Muscle of leg (tissue), 11 donors: ENCODE results near the gene RASGRF1. TPM values are rescaled to one million over a fixed set of nuclear protein-coding genes. Genes with fewer than 3 reads are reported as not detected.
"Not testable (repeated sequence)": the region's sequence is repeated elsewhere in the genome, so short reads cannot be mapped to it uniquely, and the experiment has no call there.

Experiments used
- DNase-seq: peaks from one replicate; pipeline ENCODE4 v3.0.0; 2013
- H3K27ac ChIP-seq: one replicate; pipeline ENCODE4 v1.5.1; 2013; ENCODE audit warnings: mild to moderate bottlenecking, low read length, control low read depth
- H3K27me3 ChIP-seq: one replicate; pipeline ENCODE4 v1.6.1; 2013; ENCODE audit warnings: low read length; ENCODE audit not compliant: control insufficient read depth, insufficient read depth
- H3K36me3 ChIP-seq: one replicate; pipeline ENCODE4 v1.6.1; 2013; ENCODE audit warnings: low read length; ENCODE audit not compliant: control insufficient read depth, insufficient read depth
- H3K4me1 ChIP-seq: one replicate; pipeline ENCODE4 v1.6.1; 2013; ENCODE audit warnings: low read length; ENCODE audit not compliant: control insufficient read depth, insufficient read depth
- H3K4me3 ChIP-seq: one replicate; pipeline ENCODE4 v1.5.1; 2013; ENCODE audit warnings: low read length, control low read depth
- H3K9me3 ChIP-seq: replicated peaks from 2 replicates; pipeline ENCODE4 v1.6.1; 2013; ENCODE audit warnings: low read depth, low read length; ENCODE audit not compliant: control insufficient read depth
- WGBS: methylation state at CpG from one replicate; pipeline ENCODE4 v1.1.5; 2013; ENCODE audit warnings: missing lambda C conversion rate; ENCODE audit not compliant: insufficient coverage; 5-methylcytosine and 5-hydroxymethylcytosine counted together
- polyA plus RNA-seq, 8 donors: library from polyadenylated mRNA; unstranded; fragments of 120-200 nt; gene quantifications; one replicate each; pipeline versions ENCODE4 v1.2.1 to v1.2.3, GENCODE V29; 2013; ENCODE audit warnings: inconsistent platforms in 1 of 8, low replicate concordance in 1 of 8; ENCODE audit not compliant: insufficient read length in 8 of 8, insufficient read depth in 1 of 8
- total RNA-seq: library from RNA; stranded (reverse); fragments of 120-200 nt; gene quantifications from one replicate; pipeline ENCODE4 v1.2.4, GENCODE V29; 2013

The RASGRF1 gene
- total and polyA plus RNA-seq, 9 donors: 0.08 to 0.93 (median 0.16) TPM

DNA sequence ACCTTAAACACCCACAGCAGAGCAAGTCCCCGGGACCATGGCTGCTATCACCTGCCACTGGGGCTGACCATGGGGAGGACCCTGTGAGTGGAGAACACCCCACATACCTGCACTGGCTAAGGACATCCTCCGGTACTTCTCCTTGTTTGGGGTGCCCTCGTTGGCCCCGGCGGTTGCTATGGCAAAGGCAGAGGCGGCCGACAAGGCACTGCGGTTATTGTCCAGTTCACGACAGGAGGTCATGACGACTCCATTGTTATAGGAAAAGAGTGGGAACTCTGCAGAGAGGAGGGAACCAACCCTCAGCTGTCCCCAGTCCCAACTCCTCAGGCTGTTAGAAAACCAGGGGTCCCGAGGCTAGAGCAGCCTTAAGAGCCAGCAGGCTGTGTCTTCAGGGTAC lies 90.9 kb downstream of the RASGRF1 start:
- H3K27ac ChIP-seq: no peak overlapping the region
- H3K4me3 ChIP-seq: no peak overlapping the region
- no peaks in the 10 kb centered on the region for H3K27me3 ChIP-seq
- no CpG with 5 or more reads among the region's 11 CpGs for WGBS
- no peak for DNase-seq
- H3K36me3 ChIP-seq: no peaks in the 10 kb centered on the region
- H3K4me1 ChIP-seq: peaks cover 9% of the 10 kb centered on the region
- H3K9me3 ChIP-seq: no peaks in the 10 kb centered on the region

DNA sequence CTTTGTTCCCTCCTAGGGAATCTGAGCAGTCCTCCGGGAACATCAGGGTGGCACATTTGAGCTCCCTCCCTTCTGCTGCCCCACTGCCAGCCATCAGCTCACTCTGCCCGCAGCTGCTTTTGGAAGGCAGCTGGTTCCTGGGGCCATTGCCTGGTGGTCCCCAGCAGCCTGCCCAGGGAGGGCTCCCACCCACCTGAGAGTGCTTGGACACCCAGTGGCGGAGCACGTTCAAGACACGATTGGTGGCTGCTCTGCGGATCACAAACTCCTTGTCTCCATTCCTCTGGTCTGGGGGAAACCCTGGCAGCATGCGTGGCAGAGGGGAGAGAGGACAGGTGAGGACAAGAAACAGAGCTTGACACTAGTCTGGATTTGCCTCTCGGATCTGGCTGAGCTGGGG lies 92.1 kb downstream of the RASGRF1 start:
- no peaks in the 10 kb centered on the region for H3K9me3 ChIP-seq
- no peak for DNase-seq
- 95% methylated on average over 2 of the region's 8 CpGs for WGBS
- no peaks in the 10 kb centered on the region for H3K27me3 ChIP-seq
- no peaks in the 10 kb centered on the region for H3K36me3 ChIP-seq
- no peak overlapping the region for H3K27ac ChIP-seq
- H3K4me3 ChIP-seq: no peak overlapping the region
- H3K4me1 ChIP-seq: no peaks in the 10 kb centered on the region

DNA sequence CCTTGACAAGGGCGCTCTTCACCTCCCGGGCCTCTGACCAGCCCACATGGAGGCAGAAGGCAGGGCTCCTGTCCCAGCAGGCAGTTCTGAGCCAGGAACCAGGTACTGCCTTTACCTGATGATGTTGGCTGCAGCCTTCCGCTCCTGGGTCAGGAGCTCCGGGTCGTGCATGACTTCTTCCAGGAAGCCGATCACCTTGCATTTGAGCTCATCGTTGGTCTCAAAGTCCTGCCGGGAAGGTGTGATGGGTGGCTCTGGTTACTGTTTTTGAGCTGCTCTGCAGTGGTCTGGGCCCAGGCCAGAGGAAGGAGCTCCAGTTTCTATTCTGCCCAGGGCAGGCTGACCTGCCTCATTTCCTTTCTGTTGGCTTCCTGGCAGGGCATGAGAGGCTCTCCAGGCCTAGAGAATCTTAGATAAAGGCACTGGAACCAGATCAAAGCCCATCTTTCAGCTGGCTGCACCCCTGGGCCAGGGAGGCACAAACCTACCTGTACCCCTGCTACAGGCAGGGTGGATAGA lies 92.5 kb downstream of the RASGRF1 start:
- no peaks in the 10 kb centered on the region for H3K9me3 ChIP-seq
- DNase-seq: no peak
- peaks cover 4% of the 10 kb centered on the region for H3K4me1 ChIP-seq
- H3K36me3 ChIP-seq: no peaks in the 10 kb centered on the region
- WGBS: 87% methylated on average over 8 of the region's 8 CpGs
- no peaks in the 10 kb centered on the region for H3K27me3 ChIP-seq
- H3K4me3 ChIP-seq: no peak overlapping the region
- no peak overlapping the region for H3K27ac ChIP-seq

- WGBS: 84% methylated on average over 4 of the region's 6 CpGs
- Histone ChIP-seq H3K27ac (no peak overlapping the region), H3K4me3 (no peak overlapping the region), H3K4me1 (peaks cover 9% of the 10 kb centered on the region), H3K9me3 (no peaks in the 10 kb centered on the region), H3K27me3 (no peaks in the 10 kb centered on the region), H3K36me3 (no peaks in the 10 kb centered on the region)
- DNase-seq: no peak
Observed at GRCh38 chr15:78996894-78997275, 93.7 kb downstream of the RASGRF1 start.

- Histone ChIP-seq H3K9me3 (no peaks in the 10 kb centered on the region), H3K4me3 (no peak overlapping the region), H3K27me3 (no peaks in the 10 kb centered on the region), H3K4me1 (peaks cover 9% of the 10 kb centered on the region), H3K27ac (no peak overlapping the region), H3K36me3 (no peaks in the 10 kb centered on the region)
- WGBS: 61% methylated on average over 19 of the region's 22 CpGs
- no peak for DNase-seq
Observed at GRCh38 chr15:78995921-78996893, 94.4 kb downstream of the RASGRF1 start.

DNA sequence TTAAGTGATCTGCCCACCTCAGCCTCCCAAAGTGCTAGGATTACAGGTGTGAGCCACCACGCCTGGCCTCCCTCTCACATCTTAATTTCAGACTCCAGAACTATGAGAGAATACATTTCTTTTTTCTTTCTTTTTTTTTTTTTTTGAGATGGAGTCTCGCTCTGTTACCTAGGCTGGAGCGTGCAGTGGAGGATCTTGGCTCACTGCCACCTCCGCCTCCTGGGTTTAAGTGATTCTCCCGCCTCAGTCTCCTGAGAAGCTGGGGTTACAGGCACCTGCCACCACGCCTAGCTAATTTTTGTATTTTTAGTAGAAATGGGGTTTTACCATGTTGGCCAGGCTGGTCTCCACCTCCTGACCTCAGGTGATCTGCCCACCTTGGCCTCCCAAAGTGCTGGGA lies 95.4 kb downstream of the RASGRF1 start:
- H3K36me3 ChIP-seq, DNase-seq, H3K9me3 ChIP-seq, H3K4me3 ChIP-seq, H3K4me1 ChIP-seq, H3K27ac ChIP-seq, H3K27me3 ChIP-seq: not testable (repeated sequence)
- WGBS: no CpG with 5 or more reads among the region's 6 CpGs

DNA sequence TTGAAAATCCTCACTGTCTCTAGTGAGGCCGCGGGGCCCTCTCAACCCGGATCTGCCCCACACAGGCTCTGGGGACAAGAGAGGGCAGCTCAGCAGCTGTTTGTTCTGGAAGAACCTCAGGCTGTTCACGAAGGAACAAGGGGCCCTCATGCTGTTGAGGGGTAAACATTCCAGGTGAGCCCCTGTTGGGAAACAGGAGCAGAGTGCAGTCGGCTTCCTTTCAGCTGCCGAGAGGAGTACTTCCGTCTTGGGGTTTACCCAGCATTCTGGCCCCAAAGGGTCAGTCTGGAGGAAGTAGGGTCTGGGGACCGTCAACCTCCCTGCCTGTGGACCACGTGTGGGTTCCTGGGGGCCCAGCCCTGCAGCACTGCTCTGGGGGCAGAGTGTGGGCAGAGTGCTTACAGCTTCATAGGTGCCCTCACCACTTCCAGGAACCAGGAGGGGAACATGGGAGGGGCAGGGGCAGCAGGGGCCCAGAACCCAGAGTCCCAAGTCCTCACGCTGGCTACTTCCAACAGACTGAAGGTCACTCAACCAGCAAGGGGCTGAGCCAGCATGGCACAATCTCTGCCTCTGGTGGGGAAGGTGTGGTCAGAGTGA lies 96.5 kb downstream of the RASGRF1 start:
- H3K27ac ChIP-seq: no peak overlapping the region
- H3K9me3 ChIP-seq: no peaks in the 10 kb centered on the region
- peaks cover 9% of the 10 kb centered on the region for H3K4me1 ChIP-seq
- 45% methylated on average over 6 of the region's 10 CpGs for WGBS
- no peak overlapping the region for H3K4me3 ChIP-seq
- no peaks in the 10 kb centered on the region for H3K27me3 ChIP-seq
- H3K36me3 ChIP-seq: no peaks in the 10 kb centered on the region
- DNase-seq: no peak

GRCh38 chr15:78993257-78993930 lies 97.2 kb downstream of the RASGRF1 start:
- Histone ChIP-seq H3K27me3 (no peaks in the 10 kb centered on the region), H3K36me3 (no peaks in the 10 kb centered on the region), H3K4me3 (no peak overlapping the region), H3K27ac (no peak overlapping the region), H3K9me3 (no peaks in the 10 kb centered on the region), H3K4me1 (peaks cover 9% of the 10 kb centered on the region)
- 63% methylated on average over 3 of the region's 4 CpGs for WGBS
- no peak for DNase-seq

DNA sequence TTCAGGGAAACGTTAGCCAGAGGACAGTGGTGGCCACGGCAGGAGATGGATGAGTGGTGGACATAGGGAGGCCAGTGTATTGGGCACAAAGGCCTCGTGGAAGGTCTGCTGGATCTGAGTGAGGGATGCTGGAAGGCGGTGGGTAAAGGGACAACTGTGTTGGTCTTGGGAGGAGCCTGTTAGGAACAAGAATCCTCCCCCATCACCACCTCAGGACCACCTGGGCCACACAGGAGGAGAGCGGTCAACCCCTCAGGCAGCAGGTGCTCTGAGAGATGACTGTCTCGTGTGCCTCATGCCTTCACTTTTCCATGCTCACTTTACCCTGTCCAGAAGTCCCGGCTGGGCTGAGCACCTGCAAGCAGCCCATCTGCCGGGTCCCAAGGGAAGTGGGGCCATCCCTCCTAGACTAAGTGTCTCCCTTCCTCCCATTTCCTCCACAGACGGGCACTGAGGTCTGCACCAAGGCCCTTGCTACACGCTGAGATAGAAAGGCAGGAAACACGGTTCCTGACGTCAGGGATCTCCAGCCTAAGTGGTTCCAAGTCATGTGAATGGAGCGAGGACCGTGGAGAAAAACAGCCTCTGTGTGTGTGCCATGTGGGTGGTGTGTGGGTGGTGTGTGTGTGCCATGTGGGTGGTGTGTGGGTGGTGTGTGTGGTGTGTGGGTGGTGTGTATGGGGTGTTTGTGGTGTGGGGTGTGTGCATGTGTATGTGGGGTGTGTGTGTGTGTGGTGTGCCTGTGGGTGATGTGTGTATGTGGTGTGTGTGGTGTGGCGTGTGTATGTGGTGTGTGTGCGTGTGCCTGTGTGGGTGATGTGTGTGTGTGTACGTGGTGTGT lies 97.9 kb downstream of the RASGRF1 start:
- H3K27me3 ChIP-seq: peaks cover 5% of the 10 kb centered on the region
- H3K4me3 ChIP-seq: no peak overlapping the region
- peak; percentile 69 for DNase-seq
- no peaks in the 10 kb centered on the region for H3K36me3 ChIP-seq
- H3K27ac ChIP-seq: no peak overlapping the region
- WGBS: 64% methylated on average over 15 of the region's 17 CpGs
- H3K9me3 ChIP-seq: no peaks in the 10 kb centered on the region
- H3K4me1 ChIP-seq: peaks cover 11% of the 10 kb centered on the region
